Fibroblast of peridontal ligament (primary cell): ENCODE measurements around the gene RBMX2.

Experiments
- DNase-seq: peaks from one replicate; pipeline ENCODE4 v3.0.0-alpha.2; 2010; ENCODE audit errors: extremely low read depth

RBMX2 gene

GRCh38 chrX:130446974-130447373 lies 45.2 kb downstream of the RBMX2 start:
- no peak for DNase-seq
